Naive thymus-derived CD8-positive, alpha-beta T cell (primary cell): ENCODE data around the gene MAL. TPM values are rescaled to one million over a fixed set of nuclear protein-coding genes. Genes with fewer than 3 reads are reported as not detected.

Experiments
- ATAC-seq, 2 donors: fragments of 150-1000 bp; cut with Tn5 transposase in 1 of 2; sonication (Bioruptor Pico), chemical (Tn5 transposase) in 1 of 2; 1 replicate in 1 of 2; 2 replicates in 1 of 2; pipeline ENCODE4 v1.10.0; 2021; ENCODE audit warnings: mild to moderate bottlenecking in 2 of 2, moderate library complexity in 2 of 2
- POLR2A ChIA-PET: fragments of 350-600 bp; sonication (Branson Sonifier 250); formaldehyde crosslinking; loops from one replicate; lab custom pipeline; 2021; ENCODE audit warnings: antibody characterized with exemption; lab: Charles Lee
- DNase-seq, 10 donors: peaks; one replicate each; pipeline versions ENCODE4 v3.0.0 to v3.0.0-alpha.2; 2020 to 2022
- H3K27ac Mint-ChIP-seq, 10 donors: one replicate each; pipeline ENCODE4 v1.8.0; 2020 to 2022; ENCODE audit warnings: mild to moderate bottlenecking in 10 of 10, mixed read lengths in 10 of 10, moderate library complexity in 4 of 10, inconsistent platforms in 1 of 10
- H3K27me3 Mint-ChIP-seq, 5 donors: one replicate each; pipeline ENCODE4 v1.8.0; 2021 to 2022; ENCODE audit warnings: mixed read lengths in 5 of 5
- H3K36me3 Mint-ChIP-seq, 3 donors: one replicate each; pipeline ENCODE4 v1.8.0; 2020 to 2022; ENCODE audit warnings: mixed read lengths in 3 of 3, mild to moderate bottlenecking in 2 of 3, inconsistent platforms in 1 of 3
- H3K4me1 Mint-ChIP-seq, 4 donors: one replicate each; pipeline ENCODE4 v1.8.0; 2021 to 2022; ENCODE audit warnings: mixed read lengths in 4 of 4
- H3K4me3 Mint-ChIP-seq, 10 donors: one replicate each; pipeline ENCODE4 v1.8.0; 2020 to 2022; ENCODE audit warnings: mild to moderate bottlenecking in 10 of 10, mixed read lengths in 10 of 10, moderate library complexity in 6 of 10, inconsistent platforms in 1 of 10
- H3K9me3 Mint-ChIP-seq, 9 donors: one replicate each; pipeline ENCODE4 v1.8.0; 2020 to 2022; ENCODE audit warnings: mixed read lengths in 9 of 9, mild to moderate bottlenecking in 3 of 9, inconsistent platforms in 1 of 9, moderate library complexity in 1 of 9
- polyA plus RNA-seq, 3 donors: library from polyadenylated mRNA; unstranded; fragments of 300-500 nt; fragmentation: Illumina TruSeq; gene quantifications; one replicate each; pipeline ENCODE4 v1.2.3, GENCODE V29; 2021
- total RNA-seq, 8 experiments: library from RNA in 2 of 8; stranded (reverse) in 2 of 8; gene quantifications; one replicate each; pipeline ENCODE4 v1.2.3 and lab custom pipeline; 2021 to 2026

Gene MAL
- total and polyA plus RNA-seq, 5 experiments from 2014 or later = 116 to 284 (median 158) TPM

DNA sequence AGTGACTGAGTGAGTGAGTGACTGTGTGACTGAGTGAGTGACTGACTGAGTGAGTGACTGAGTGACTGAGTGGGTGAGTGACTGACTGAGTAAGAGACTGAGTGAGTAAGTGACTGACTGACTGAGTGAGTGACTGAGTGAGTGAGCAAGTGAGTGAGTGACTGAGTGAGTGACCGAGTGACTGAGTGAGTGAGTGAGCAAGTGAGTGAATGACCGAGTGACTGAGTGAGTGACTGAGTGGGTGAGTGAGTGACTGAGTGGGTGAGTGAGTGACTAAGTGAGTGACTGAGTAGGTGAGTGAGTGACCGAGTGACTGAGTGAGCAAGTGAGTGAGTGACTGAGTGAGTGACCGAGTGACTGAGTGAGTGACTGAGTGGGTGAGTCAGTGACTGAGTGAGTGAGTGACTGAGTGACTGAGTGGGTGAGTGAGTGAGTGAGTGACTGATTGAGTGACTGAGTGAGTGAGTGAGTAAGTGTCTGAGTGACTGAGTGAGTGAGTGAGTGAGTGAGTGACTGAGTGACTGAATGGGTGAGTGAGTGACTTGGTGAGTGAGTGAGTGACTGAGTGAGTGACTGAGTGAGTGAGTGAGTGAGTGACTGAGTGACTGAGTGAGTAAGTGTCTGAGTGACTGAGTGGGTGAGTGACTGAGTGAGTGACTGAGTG is 13.3 kb downstream of the MAL start:
- DNase-seq (no peak), ATAC-seq (no peak)
- H3K4me3 Mint-ChIP-seq = peak overlapping the region in 3 of 10 donors; percentile 9 to 26 (median 10)
- H3K4me1 Mint-ChIP-seq = peaks cover 59 to 99% (median 90%) of the 10 kb centered on the region in 4 donors
- H3K27me3 Mint-ChIP-seq = no peaks in the 10 kb centered on the region
- peak overlapping the region; percentile 59 to 97 (median 86) for H3K27ac Mint-ChIP-seq
- POLR2A ChIA-PET = no interaction called here
- peaks cover 0 to 29% (median 0%) of the 10 kb centered on the region in 9 donors for H3K9me3 Mint-ChIP-seq
- peaks cover 0 to 17% (median 2%) of the 10 kb centered on the region in 3 donors for H3K36me3 Mint-ChIP-seq

DNA sequence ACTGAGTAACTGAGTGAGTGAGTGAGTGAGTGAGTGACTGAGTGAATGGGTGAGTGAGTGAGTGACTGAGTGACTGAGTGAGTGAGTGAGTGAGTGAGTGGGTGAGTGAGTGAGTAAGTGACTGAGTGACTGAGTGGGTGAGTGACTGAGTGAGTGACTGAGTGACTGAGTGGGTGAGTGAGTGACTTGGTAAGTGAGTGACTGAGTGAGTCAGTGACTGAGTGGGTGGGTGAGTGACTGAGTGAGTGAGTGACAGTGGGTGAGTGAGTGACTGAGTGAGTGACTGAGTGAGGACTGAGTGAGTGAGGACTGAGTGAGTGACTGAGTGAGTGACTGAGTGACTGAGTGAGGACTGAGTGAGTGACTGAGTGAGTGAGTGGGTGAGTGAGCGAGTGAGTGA is 13.9 kb downstream of the MAL start:
- DNase-seq (peak in 1 of 10 donors; percentile 21), ATAC-seq (peak in 1 of 2 donors; percentile 10)
- Mint-ChIP-seq H3K4me3 (peak overlapping the region in 2 of 10 donors; percentile 10 to 26), H3K4me1 (peaks cover 63 to 99% (median 91%) of the 10 kb centered on the region in 4 donors), H3K27me3 (no peaks in the 10 kb centered on the region), H3K27ac (peak overlapping the region; percentile 59 to 97 (median 86)), H3K36me3 (peaks cover 0 to 23% (median 3%) of the 10 kb centered on the region in 3 donors), H3K9me3 (peaks cover 0 to 29% (median 0%) of the 10 kb centered on the region in 9 donors)
- POLR2A ChIA-PET = interaction anchor here (0.9 to 6.2 kb wide), 2 partner anchors 14 to 36 kb away, joined by 3 to 65 read pairs; partner anchors contain the start of gene MAL

DNA sequence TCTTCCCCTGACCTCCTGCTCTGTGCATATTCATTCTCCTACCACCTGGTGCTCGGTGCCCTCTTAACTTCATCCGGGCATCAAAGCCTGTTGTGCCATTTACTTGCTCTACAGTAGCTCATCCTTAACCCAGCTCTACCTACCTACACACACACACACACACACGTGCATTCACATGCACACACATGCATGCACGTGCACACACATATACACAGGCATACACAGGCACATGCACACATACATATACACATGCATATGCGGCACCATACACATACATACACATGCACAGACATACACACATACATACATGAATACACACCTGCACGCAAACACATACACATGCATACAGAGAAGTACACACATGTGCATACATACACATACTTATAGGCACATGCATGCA is 14.5 kb downstream of the MAL start:
- H3K36me3 Mint-ChIP-seq = peaks cover 0 to 27% (median 3%) of the 10 kb centered on the region in 3 donors
- H3K27me3 Mint-ChIP-seq = no peaks in the 10 kb centered on the region
- POLR2A ChIA-PET = interaction anchor here (0.8 to 6.2 kb wide), 4 partner anchors 9 to 36 kb away, joined by 3 to 65 read pairs (median 4); partner anchors contain the start of gene MAL

DNA sequence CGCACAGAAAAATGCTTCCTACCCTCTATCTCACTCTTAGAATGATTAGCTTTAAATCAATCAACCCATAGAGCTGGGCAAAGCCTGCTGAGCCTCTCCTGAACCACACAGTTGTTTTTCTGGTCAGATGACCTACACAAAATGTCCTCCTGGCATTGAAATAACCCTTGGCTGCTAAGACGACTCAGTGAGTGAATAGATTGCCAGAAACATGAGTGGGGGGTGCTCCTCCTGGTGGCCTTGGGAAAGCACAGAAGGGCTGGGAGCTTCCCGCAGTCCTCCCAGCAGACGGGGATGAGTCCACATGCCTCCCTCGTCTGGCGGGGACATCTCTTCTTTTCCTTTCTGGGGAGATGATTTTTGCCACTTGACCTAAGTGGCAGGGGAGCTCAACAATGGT is 14.9 kb downstream of the MAL start:
- ATAC-seq (no peak), DNase-seq (peak in 1 of 10 donors; percentile 62)
- H3K4me1 Mint-ChIP-seq = peaks cover 61 to 99% (median 90%) of the 10 kb centered on the region in 4 donors
- H3K36me3 Mint-ChIP-seq = peaks cover 0 to 28% (median 3%) of the 10 kb centered on the region in 3 donors
- peak overlapping the region; percentile 37 to 97 (median 72) for H3K27ac Mint-ChIP-seq
- peaks cover 0 to 29% (median 0%) of the 10 kb centered on the region in 9 donors for H3K9me3 Mint-ChIP-seq
- POLR2A ChIA-PET = interaction anchor here (0.8 to 6.2 kb wide), 4 partner anchors 9 to 35 kb away, joined by 3 to 65 read pairs (median 4); partner anchors contain the start of gene MAL
- no peaks in the 10 kb centered on the region for H3K27me3 Mint-ChIP-seq
- H3K4me3 Mint-ChIP-seq = no peak overlapping the region

More for the DNA sequence above, 14.5 kb downstream of the MAL start:
- ATAC-seq (peak in 1 of 2 donors; percentile 22), DNase-seq (no peak)
- Mint-ChIP-seq H3K27ac (peak overlapping the region; percentile 59 to 97 (median 80)), H3K4me3 (peak overlapping the region in 2 of 10 donors; percentile 3 to 12), H3K4me1 (peaks cover 63 to 99% (median 90%) of the 10 kb centered on the region in 4 donors), H3K9me3 (peaks cover 0 to 29% (median 0%) of the 10 kb centered on the region in 9 donors)

DNA sequence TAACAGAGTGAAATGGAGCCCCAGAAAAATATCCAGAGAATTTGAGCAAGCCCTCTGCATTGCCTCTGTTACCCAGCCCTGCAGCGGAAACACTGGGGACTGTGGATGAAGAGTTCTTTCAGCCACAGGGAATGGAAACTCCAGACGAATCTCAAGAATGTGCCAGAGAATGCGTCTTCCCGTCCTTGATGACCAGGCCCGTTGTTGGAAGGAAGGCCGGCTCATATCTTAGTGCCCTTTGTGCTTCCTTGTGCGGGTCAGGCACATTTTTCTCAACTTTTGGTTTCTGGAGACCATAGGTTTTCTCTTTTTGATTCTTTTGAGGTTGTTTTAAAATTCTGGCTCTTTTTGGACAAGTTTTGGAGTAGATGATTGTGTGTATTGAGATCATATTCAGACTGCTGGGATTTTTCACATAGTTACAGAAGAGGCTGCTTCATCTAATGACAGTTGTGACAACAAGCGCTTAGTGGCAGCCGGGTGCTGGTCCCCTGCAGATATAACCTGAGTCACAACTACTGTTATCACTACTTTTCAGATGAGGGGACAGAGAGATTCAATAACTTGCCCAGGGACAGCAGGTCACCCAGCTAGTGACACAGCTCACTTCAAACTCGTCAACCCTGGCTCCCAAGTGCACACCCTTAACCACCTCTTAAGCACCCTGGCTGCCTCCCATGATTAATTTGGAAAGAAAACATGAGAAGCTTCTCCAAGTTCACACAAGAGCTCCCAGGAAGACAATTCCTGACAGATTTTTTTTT is 15.7 kb downstream of the MAL start:
- H3K27ac Mint-ChIP-seq = peak overlapping the region; percentile 34 to 92 (median 77)
- no peaks in the 10 kb centered on the region for H3K27me3 Mint-ChIP-seq
- peaks cover 62 to 99% (median 91%) of the 10 kb centered on the region in 4 donors for H3K4me1 Mint-ChIP-seq
- ATAC-seq = no peak
- H3K4me3 Mint-ChIP-seq = peak overlapping the region in 2 of 10 donors; percentile 6 to 31
- H3K9me3 Mint-ChIP-seq = peaks cover 0 to 29% (median 0%) of the 10 kb centered on the region in 9 donors
- peaks cover 0 to 34% (median 3%) of the 10 kb centered on the region in 3 donors for H3K36me3 Mint-ChIP-seq
- POLR2A ChIA-PET = interaction anchor here (1.2 to 6.2 kb wide), 5 partner anchors 10 to 38 kb away, joined by 4 to 65 read pairs (median 13); partner anchors contain the start of gene MAL
- DNase-seq = peak in 1 of 10 donors; percentile 35

DNA sequence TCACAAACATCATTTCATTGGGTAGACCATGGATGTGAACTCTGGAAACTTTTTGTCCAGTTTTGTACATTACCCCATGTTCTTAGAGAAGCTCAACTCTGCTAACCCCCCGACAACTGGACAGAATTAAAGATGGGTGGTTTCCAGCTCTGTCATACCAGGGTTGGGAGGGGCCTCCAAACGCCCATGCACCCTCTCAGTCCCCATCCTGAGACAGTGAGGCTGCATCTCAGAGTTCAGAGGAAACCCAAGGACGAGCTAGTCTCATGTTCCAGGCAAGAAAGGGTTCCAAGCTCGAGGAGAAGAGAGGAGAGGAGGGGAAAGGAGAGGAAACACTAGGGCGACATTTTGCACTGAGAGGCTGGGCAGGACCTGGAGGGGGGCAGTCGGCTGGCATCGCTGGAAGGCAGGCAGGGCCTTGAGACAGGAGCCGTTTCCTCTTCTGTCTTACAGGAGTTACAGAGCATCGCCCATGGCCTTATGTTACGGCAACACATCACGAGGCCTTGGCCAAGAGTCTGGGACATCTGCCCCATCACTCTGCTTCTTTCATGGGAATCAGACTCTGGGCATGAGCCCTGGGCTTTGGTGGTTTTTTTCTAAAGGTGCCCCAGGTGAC is 16.4 kb downstream of the MAL start:
- Mint-ChIP-seq H3K27ac (peak overlapping the region; percentile 34 to 92 (median 74)), H3K36me3 (peaks cover 0 to 34% (median 3%) of the 10 kb centered on the region in 3 donors), H3K27me3 (no peaks in the 10 kb centered on the region), H3K4me1 (peaks cover 61 to 99% (median 90%) of the 10 kb centered on the region in 4 donors), H3K4me3 (peak overlapping the region in 4 of 10 donors; percentile 6 to 45 (median 18)), H3K9me3 (peaks cover 0 to 23% (median 0%) of the 10 kb centered on the region in 9 donors)
- POLR2A ChIA-PET = interaction anchor here (1.8 to 6.2 kb wide), 4 partner anchors 10 to 37 kb away, joined by 6 to 65 read pairs (median 32); partner anchors contain the start of gene MAL
- no peak for DNase-seq
- no peak for ATAC-seq

DNA sequence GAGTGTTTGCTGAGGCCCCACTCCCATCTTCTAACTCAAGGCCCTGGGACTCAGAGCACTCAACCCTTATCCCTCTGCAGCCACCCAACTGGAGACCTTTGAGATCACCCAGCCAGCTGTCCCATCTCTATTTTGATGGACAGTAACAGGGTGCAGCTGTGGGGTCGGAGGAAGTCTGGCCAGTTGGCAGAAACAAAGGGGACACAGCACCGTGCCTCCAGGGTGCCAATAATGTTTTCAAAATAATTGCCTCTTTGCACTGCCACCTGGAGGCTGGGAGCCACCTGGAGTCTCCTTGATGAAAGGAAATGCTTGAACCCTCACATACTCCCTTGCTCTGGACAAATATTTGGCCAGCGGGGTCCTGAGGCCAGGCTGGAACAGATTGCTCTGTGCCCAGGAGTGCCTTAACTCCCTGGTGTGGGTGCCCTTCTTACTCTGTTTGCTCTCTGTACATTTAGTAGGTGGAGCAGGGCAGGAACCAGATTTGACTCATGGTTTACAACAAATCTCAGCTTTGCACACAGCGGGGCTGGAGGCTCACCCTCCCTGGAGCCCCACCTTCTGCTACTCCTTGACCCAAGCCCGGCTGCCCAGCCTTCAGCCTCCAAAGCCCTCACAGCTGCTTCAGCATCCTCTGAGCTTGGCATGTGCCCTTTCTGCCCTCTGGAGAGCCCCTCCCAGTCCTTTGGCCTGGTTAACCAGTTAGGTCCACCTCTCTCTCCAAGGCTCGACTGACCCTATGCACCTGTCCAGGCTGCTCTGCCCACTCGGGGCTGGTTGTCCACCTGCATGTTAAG is 17.2 kb downstream of the MAL start:
- Mint-ChIP-seq H3K4me3 (peak overlapping the region in 6 of 10 donors; percentile 23 to 69 (median 42)), H3K9me3 (peaks cover 0 to 15% (median 0%) of the 10 kb centered on the region in 9 donors), H3K27ac (peak overlapping the region; percentile 63 to 92 (median 80)), H3K27me3 (no peaks in the 10 kb centered on the region), H3K4me1 (peaks cover 54 to 99% (median 90%) of the 10 kb centered on the region in 4 donors), H3K36me3 (peaks cover 0 to 34% (median 3%) of the 10 kb centered on the region in 3 donors)
- POLR2A ChIA-PET = interaction anchor here (1.8 to 6.2 kb wide), 5 partner anchors 11 to 37 kb away, joined by 6 to 65 read pairs (median 29); partner anchors contain the start of gene MAL
- no peak for ATAC-seq
- no peak for DNase-seq

DNA sequence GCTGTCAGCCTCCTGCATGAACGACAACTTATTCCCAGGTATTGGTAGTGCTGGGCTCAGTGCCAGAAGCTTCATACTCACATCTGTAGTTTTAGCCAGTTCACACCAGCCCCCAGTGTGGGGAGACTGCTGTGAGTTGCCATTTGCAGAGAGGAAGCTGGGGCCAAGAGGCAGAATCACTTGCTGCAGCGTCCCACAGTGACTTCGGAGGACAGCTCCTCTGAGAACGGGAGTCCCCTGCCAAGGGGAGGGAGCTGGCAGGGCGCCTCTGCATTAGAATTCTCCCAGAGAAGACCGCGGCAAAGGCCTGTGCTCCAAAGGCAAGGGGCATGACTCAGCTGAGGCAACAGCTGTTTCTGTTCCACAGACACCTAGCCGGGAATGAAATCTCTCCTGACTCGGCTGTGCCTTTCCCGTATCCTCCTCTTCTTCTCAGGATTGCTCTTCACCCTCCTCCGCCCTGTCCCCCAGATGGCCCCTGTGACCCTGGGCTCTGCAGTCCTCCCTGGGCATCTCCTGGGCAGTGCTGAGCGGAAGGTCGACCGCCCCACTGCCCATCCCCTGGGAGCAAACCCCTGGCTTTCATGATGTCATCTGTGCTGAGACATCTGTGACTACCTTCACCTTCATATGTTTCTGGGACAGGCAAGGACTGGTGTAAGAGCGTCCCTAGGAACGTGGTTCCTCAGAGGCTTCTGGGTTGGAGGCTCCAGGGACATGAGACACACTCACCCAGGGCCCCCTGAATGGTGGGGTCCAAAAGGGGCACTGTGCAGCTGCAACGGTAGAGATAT is 18.0 kb downstream of the MAL start:
- Mint-ChIP-seq H3K4me3 (peak overlapping the region in 6 of 10 donors; percentile 23 to 69 (median 42)), H3K27ac (peak overlapping the region; percentile 66 to 92 (median 81)), H3K36me3 (peaks cover 0 to 34% (median 3%) of the 10 kb centered on the region in 3 donors), H3K4me1 (peaks cover 49 to 98% (median 89%) of the 10 kb centered on the region in 4 donors), H3K9me3 (peaks cover 0 to 7% (median 0%) of the 10 kb centered on the region in 9 donors), H3K27me3 (no peaks in the 10 kb centered on the region)
- peak; percentile 46 to 48 for ATAC-seq
- DNase-seq = peak in 1 of 10 donors; percentile 28
- POLR2A ChIA-PET = interaction anchor here (0.5 to 6.2 kb wide), 7 partner anchors 8 to 46 kb away, joined by 3 to 65 read pairs (median 13); partner anchors contain the start of gene MAL

DNA sequence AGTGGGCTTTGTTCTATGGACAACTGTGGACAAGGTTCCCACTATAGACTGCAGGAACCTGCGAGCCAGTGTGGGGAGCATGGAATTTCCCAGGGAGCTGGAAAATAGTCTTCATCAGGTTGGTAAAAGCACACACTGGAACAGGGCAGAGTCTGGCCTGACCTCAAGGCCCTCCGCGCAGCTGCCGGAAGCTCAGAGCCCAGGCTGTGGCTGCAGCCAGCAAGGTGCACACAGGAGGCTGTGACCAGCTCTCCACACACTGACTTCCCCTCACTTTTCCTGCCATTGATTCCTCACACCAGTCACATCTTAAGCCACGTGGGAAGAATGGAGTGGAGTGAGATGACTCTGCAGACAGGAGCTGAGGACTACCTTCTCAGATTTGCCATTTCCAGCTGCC is 19.1 kb downstream of the MAL start:
- H3K4me3 Mint-ChIP-seq = peak overlapping the region in 1 of 10 donors; percentile 11
- ATAC-seq (peak in 1 of 2 donors; percentile 33), DNase-seq (no peak)
- H3K27me3 Mint-ChIP-seq = no peaks in the 10 kb centered on the region
- H3K27ac Mint-ChIP-seq = peak overlapping the region in 7 of 10 donors; percentile 0 to 92 (median 77)
- no peaks in the 10 kb centered on the region for H3K9me3 Mint-ChIP-seq
- H3K4me1 Mint-ChIP-seq = peaks cover 39 to 93% (median 82%) of the 10 kb centered on the region in 4 donors
- peaks cover 0 to 40% (median 3%) of the 10 kb centered on the region in 3 donors for H3K36me3 Mint-ChIP-seq
- POLR2A ChIA-PET = interaction anchor here (1.0 to 6.2 kb wide), 4 partner anchors 9 to 31 kb away, joined by 3 to 65 read pairs (median 40); partner anchors contain the start of gene MAL
